DMS153 (cell line): Measurements from ENCODE around the gene NGEF.

Experiments
- DNase-seq: peaks from one replicate; lab custom pipeline; 2025; lab: John Stamatoyannopoulos, UW

NGEF gene

DNA sequence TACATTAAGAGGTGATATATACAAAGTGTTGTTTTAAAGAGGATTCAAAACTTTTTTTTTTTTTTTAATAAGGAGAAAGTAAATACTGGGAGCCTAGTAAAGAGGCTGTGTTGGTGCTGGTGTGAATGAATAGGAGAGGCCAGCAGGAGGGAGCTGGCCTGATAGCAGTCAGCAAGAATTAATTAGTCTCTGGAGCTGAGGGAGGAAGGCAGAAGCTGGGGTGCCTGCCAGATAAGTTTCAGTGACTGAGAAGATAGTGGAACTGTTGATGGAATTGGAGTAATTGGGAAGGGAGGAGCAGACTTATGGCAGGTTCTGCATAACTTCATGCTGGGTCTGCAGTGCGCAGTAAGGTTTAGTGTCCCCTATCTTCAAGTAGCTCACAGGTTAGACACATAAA lies 179.2 kb downstream of the NGEF start:
- DNase-seq = no peak

- no peak for DNase-seq
Measured at GRCh38 chr2:232831496-232831895, 181.6 kb downstream of the NGEF start.

GRCh38 chr2:232829988-232830387 lies 183.1 kb downstream of the NGEF start:
- no peak for DNase-seq
